Stimulated activated CD4-positive, alpha-beta T cell treated with anti-CD3 and anti-CD28 coated beads, Interleukin-4, amount 100 ng/mL, for 4 hours (primary cell): Measurements from ENCODE around the gene ANTXRL.
"Not testable (repeated sequence)": the region's sequence is repeated elsewhere in the genome, so short reads cannot be mapped to it uniquely, and the experiment has no call there.

ENCODE experiments used
- DNase-seq, 2 experiments: peaks; one replicate each; pipeline ENCODE4 v3.0.0-alpha.2; 2020

The ANTXRL gene

GRCh38 chr10:46296641-46297141 lies 9.9 kb downstream of the ANTXRL start:
- no peak for DNase-seq

- DNase-seq: peak in 1 of 2 experiments; percentile 33
Measured at GRCh38 chr10:46297406-46298204, 10.8 kb downstream of the ANTXRL start.

GRCh38 chr10:46298477-46299285 lies 11.9 kb downstream of the ANTXRL start:
- no peak for DNase-seq

- DNase-seq: no peak
Measured at GRCh38 chr10:46299286-46299535, 12.4 kb downstream of the ANTXRL start.

- DNase-seq: no peak
Measured at GRCh38 chr10:46299536-46300369, 13.0 kb downstream of the ANTXRL start.

GRCh38 chr10:46300370-46300711 lies 13.5 kb downstream of the ANTXRL start:
- not testable (repeated sequence) for DNase-seq

GRCh38 chr10:46301056-46301645 lies 14.4 kb downstream of the ANTXRL start:
- DNase-seq: no peak

GRCh38 chr10:46301721-46302479 lies 15.1 kb downstream of the ANTXRL start:
- DNase-seq: no peak

GRCh38 chr10:46302765-46303352 lies 16.1 kb downstream of the ANTXRL start:
- DNase-seq: not testable (repeated sequence)

- DNase-seq: no peak
Measured at GRCh38 chr10:46304062-46304461, 17.3 kb downstream of the ANTXRL start.

GRCh38 chr10:46304671-46305070 lies 17.9 kb downstream of the ANTXRL start:
- DNase-seq: not testable (repeated sequence)

- no peak for DNase-seq
Measured at GRCh38 chr10:46305079-46305818, 18.5 kb downstream of the ANTXRL start.

- DNase-seq: no peak
Measured at GRCh38 chr10:46305986-46306385, 19.2 kb downstream of the ANTXRL start.

- no peak for DNase-seq
Measured at GRCh38 chr10:46306516-46307184, 19.9 kb downstream of the ANTXRL start.

GRCh38 chr10:46307281-46308112 lies 20.7 kb downstream of the ANTXRL start:
- DNase-seq: no peak

GRCh38 chr10:46308113-46308415 lies 21.3 kb downstream of the ANTXRL start:
- no peak for DNase-seq

GRCh38 chr10:46308666-46309450 lies 22.1 kb downstream of the ANTXRL start:
- no peak for DNase-seq

- no peak for DNase-seq
Measured at GRCh38 chr10:46309511-46310142, 22.8 kb downstream of the ANTXRL start.
